GM23338 (cell line): ENCODE results near the gene UBALD2. TPM values are rescaled to one million over a fixed set of nuclear protein-coding genes. Genes with fewer than 3 reads are reported as not detected.
"Not testable (repeated sequence)": the region's sequence is repeated elsewhere in the genome, so short reads cannot be mapped to it uniquely, and the experiment has no call there.

Experiments used
- ATAC-seq: fragments of 200-7000 bp; cut with Tn5 transposase; 3 replicates; pipeline ENCODE4 v1.9.1; 2020
- DNase-seq: peaks from one replicate; pipeline ENCODE4 v3.0.0-alpha.2; 2015; ENCODE audit warnings: low spot score
- H2AFZ ChIP-seq: fragments of 200-600 bp; sonication (generic); 2 replicates; pipeline ENCODE4 v1.8.0; 2016; ENCODE audit warnings: antibody characterized with exemption, mild to moderate bottlenecking, moderate library complexity
- H3F3A ChIP-seq: fragments of 200-600 bp; sonication (generic); replicated peaks from 2 replicates; pipeline ENCODE4 v1.8.0; 2017; ENCODE audit warnings: antibody characterized with exemption, mixed run types, low read depth
- H3K27ac ChIP-seq: fragments of 200-600 bp; sonication (generic); 2 replicates; pipeline ENCODE4 v1.6.1; 2016; ENCODE audit warnings: low read depth
- H3K27me3 ChIP-seq: fragments of 200-600 bp; sonication (generic); 2 replicates; pipeline ENCODE4 v1.8.0; 2016; ENCODE audit warnings: mild to moderate bottlenecking, mixed run types, moderate library complexity; ENCODE audit not compliant: insufficient read depth
- H3K36me3 ChIP-seq: fragments of 200-600 bp; sonication (generic); 2 replicates; pipeline ENCODE4 v1.8.0; 2016; ENCODE audit warnings: mild to moderate bottlenecking; ENCODE audit not compliant: insufficient read depth
- H3K4me1 ChIP-seq: fragments of 200-600 bp; sonication (generic); 2 replicates; pipeline ENCODE4 v1.8.0; 2016; ENCODE audit warnings: mild to moderate bottlenecking, moderate library complexity; ENCODE audit not compliant: insufficient read depth
- H3K4me2 ChIP-seq: fragments of 200-600 bp; sonication (generic); 2 replicates; pipeline ENCODE4 v1.7.1; 2017; ENCODE audit warnings: mixed run types
- H3K4me3 ChIP-seq: fragments of 200-600 bp; sonication (generic); 2 replicates; pipeline ENCODE4 v1.6.1; 2016; ENCODE audit warnings: mixed run types
- H3K79me2 ChIP-seq: fragments of 200-600 bp; sonication (generic); replicated peaks from 2 replicates; pipeline ENCODE4 v1.8.0; 2017; ENCODE audit warnings: mild to moderate bottlenecking; ENCODE audit not compliant: insufficient read depth
- H3K9me2 ChIP-seq: fragments of 200-600 bp; sonication (generic); 2 replicates; pipeline ENCODE4 v1.8.0; 2017; ENCODE audit not compliant: insufficient read depth
- H4K20me1 ChIP-seq: fragments of 200-600 bp; sonication (generic); replicated peaks from 2 replicates; pipeline ENCODE4 v1.8.0; 2017; ENCODE audit warnings: mild to moderate bottlenecking; ENCODE audit not compliant: insufficient read depth
- H3K27ac Mint-ChIP-seq: 2 replicates; pipeline ENCODE4 v1.8.0; 2020; ENCODE audit warnings: inconsistent platforms, mild to moderate bottlenecking, moderate library complexity, mixed read lengths
- H3K27me3 Mint-ChIP-seq: 3 replicates; pipeline ENCODE4 v1.8.0; 2022; ENCODE audit warnings: low read depth, mild to moderate bottlenecking, moderate library complexity, mixed read lengths, inconsistent platforms; ENCODE audit not compliant: insufficient read depth, poor library complexity
- H3K36me3 Mint-ChIP-seq: 3 replicates; pipeline ENCODE4 v1.8.0; 2021; ENCODE audit warnings: low read depth, mild to moderate bottlenecking, inconsistent platforms, moderate library complexity, mixed read lengths
- H3K4me1 Mint-ChIP-seq: 3 replicates; pipeline ENCODE4 v1.8.0; 2020; ENCODE audit warnings: mild to moderate bottlenecking, inconsistent platforms, mixed read lengths
- H3K4me3 Mint-ChIP-seq: 3 replicates; pipeline ENCODE4 v1.8.0; 2021; ENCODE audit warnings: moderate library complexity, mild to moderate bottlenecking, inconsistent platforms, mixed read lengths
- H3K9me3 Mint-ChIP-seq: 3 replicates; pipeline ENCODE4 v1.8.0; 2020; ENCODE audit warnings: moderate library complexity, mild to moderate bottlenecking, inconsistent platforms, mixed read lengths
- CREB1 ChIP-seq: fragments of 250-450 bp; sonication (Bioruptor Pico); IDR thresholded peaks from 2 replicates; pipeline ENCODE4 v1.5.0; 2020; ENCODE audit warnings: low read depth, mild to moderate bottlenecking, moderate library complexity
- CTCF ChIP-seq, 2 experiments: fragments of 200-600 bp in 1 of 2; sonication (generic) in 1 of 2; conservative IDR thresholded peaks; 2 replicates each; pipeline versions ENCODE4 v1.5.1 to v1.6.1; 2016 to 2017; ENCODE audit warnings: antibody characterized with exemption in 2 of 2, low read depth in 2 of 2, mild to moderate bottlenecking in 2 of 2, moderate library complexity in 1 of 2
- EZH2 ChIP-seq: fragments of 200-600 bp; sonication (generic); IDR thresholded peaks from one replicate; pipeline ENCODE4 v1.8.0; 2017; ENCODE audit warnings: antibody characterized with exemption, mild to moderate bottlenecking, low read depth; ENCODE audit not compliant: unreplicated experiment
- EZH2phosphoT487 ChIP-seq: fragments of 200-600 bp; sonication (generic); IDR thresholded peaks from one replicate; pipeline ENCODE4 v1.8.1; 2018; ENCODE audit warnings: antibody characterized with exemption; ENCODE audit not compliant: unreplicated experiment
- JUNB ChIP-seq: IDR thresholded peaks from one replicate; pipeline ENCODE4 v1.6.1; 2016; ENCODE audit warnings: antibody characterized with exemption; ENCODE audit not compliant: unreplicated experiment
- NANOG ChIP-seq: IDR thresholded peaks from 2 replicates; pipeline ENCODE4 v1.6.1; 2016; ENCODE audit warnings: antibody characterized with exemption, borderline replicate concordance
- REST ChIP-seq: IDR thresholded peaks from one replicate; pipeline ENCODE4 v1.6.1; 2018; ENCODE audit warnings: antibody characterized with exemption; ENCODE audit not compliant: unreplicated experiment
- STAT1 ChIP-seq: IDR thresholded peaks from one replicate; pipeline ENCODE4 v1.6.1; 2016; ENCODE audit warnings: antibody characterized with exemption; ENCODE audit not compliant: unreplicated experiment
- ZNF114 ChIP-seq: fragments of 250-450 bp; sonication (Bioruptor Pico); IDR thresholded peaks from 2 replicates; pipeline ENCODE4 v1.5.0; 2020; ENCODE audit warnings: mild to moderate bottlenecking, moderate library complexity
- ZNF331 ChIP-seq: fragments of 250-450 bp; sonication (Bioruptor Pico); IDR thresholded peaks from 2 replicates; pipeline ENCODE4 v1.5.0; 2020; ENCODE audit warnings: low read depth, mild to moderate bottlenecking, moderate library complexity
- ZNF462 ChIP-seq: fragments of 250-450 bp; sonication (Bioruptor Pico); IDR thresholded peaks from 2 replicates; pipeline ENCODE4 v1.5.0; 2020; ENCODE audit warnings: mild to moderate bottlenecking, moderate library complexity
- polyA plus RNA-seq: library from polyadenylated mRNA; unstranded; fragments of >200 nt; fragmentation: Nextera tagmentation; extraction: Ambion mirVana; gene quantifications from 2 replicates; pipeline ENCODE4 v1.2.1, GENCODE V29; 2016
- total RNA-seq: library from RNA; depleted of rRNA; stranded (reverse); fragments of >200 nt; shearing (Covaris generic); gene quantifications from 2 replicates; pipeline ENCODE4 v1.2.3, GENCODE V29; 2014

The UBALD2 gene
- total and polyA plus RNA-seq, 2 experiments from 2014 or later = 2.2 to 3.1 TPM

GRCh38 chr17:76255801-76256429 lies 9.2 kb upstream of the UBALD2 start:
- DNase-seq = no peak
- H3K4me1 Mint-ChIP-seq = peaks cover 4% of the 10 kb centered on the region; the same call in 2 of the 3 replicates
- Histone ChIP-seq H2AFZ (peak overlapping the region; percentile 66), H3K36me3 (no peaks in the 10 kb centered on the region), H3K27ac (no peak overlapping the region), H3K9me2 (no peaks in the 10 kb centered on the region), H3K27me3 (no peaks in the 10 kb centered on the region), H3K4me3 (no peak overlapping the region), H4K20me1 (no peaks in the 10 kb centered on the region), H3F3A (no peaks in the 10 kb centered on the region), H3K79me2 (no peaks in the 10 kb centered on the region), H3K4me1 (no peaks in the 10 kb centered on the region), H3K4me2 (no peak overlapping the region)
- ATAC-seq = no peak
- H3K27me3 Mint-ChIP-seq = peaks cover 8% of the 10 kb centered on the region
- H3K27ac Mint-ChIP-seq = no peak overlapping the region
- TF ChIP-seq ZNF331 (CRISPR knock-in tag) (no peak), JUNB (no peak), CTCF (conservative IDR thresholded peaks at IDR 0.05; ENCODE audit: low read depth in 2 of 2) (no peak), EZH2 (no peak), STAT1 (no peak), CREB1 (CRISPR knock-in tag) (no peak), NANOG (no peak), ZNF114 (no peak), EZH2phosphoT487 (no peak), REST (no peak), ZNF462 (CRISPR knock-in tag) (no peak)
- H3K9me3 Mint-ChIP-seq = no peaks in the 10 kb centered on the region
- H3K4me3 Mint-ChIP-seq = no peak overlapping the region
- H3K36me3 Mint-ChIP-seq = 0 out of 3 replicates have a peak, but pooled peaks cover 2% of the 10 kb centered on the region

GRCh38 chr17:76256430-76257050 lies 8.6 kb upstream of the UBALD2 start:
- H3K4me1 ChIP-seq, ATAC-seq, H3K9me2 ChIP-seq, H2AFZ ChIP-seq, H3K4me1 Mint-ChIP-seq, DNase-seq, H3K36me3 ChIP-seq, H4K20me1 ChIP-seq, H3K27me3 Mint-ChIP-seq, H3K27ac Mint-ChIP-seq, H3K4me2 ChIP-seq, H3K4me3 ChIP-seq, H3K9me3 Mint-ChIP-seq, H3F3A ChIP-seq, H3K27me3 ChIP-seq, H3K36me3 Mint-ChIP-seq, H3K4me3 Mint-ChIP-seq, H3K79me2 ChIP-seq, H3K27ac ChIP-seq: not testable (repeated sequence)
